Spleen (tissue), 11 donors: ENCODE results near the gene PDE4B. TPM values are rescaled to one million over a fixed set of nuclear protein-coding genes. Genes with fewer than 3 reads are reported as not detected.

Experiments used
- DNase-seq: peaks from one replicate; pipeline ENCODE4 v3.0.0-alpha.2; 2020
- H3K27ac ChIP-seq, 8 donors: fragments of 200-600 bp; sonication (generic) in 7 of 8; 1 replicate in 4 of 8; 2 replicates in 4 of 8; pipeline versions ENCODE4 v1.5.0 to v1.8.0; 2016 to 2021; ENCODE audit warnings: inconsistent platforms in 4 of 8, mild to moderate bottlenecking in 4 of 8, moderate library complexity in 1 of 8
- H3K27me3 ChIP-seq, 7 donors: fragments of 200-600 bp; sonication (generic) in 6 of 7; replicated peaks in 1 of 7; 1 replicate in 4 of 7; 2 replicates in 3 of 7; pipeline versions ENCODE4 v1.5.0 to v1.8.0; 2016 to 2021; ENCODE audit warnings: inconsistent platforms in 3 of 7, mild to moderate bottlenecking in 1 of 7
- H3K36me3 ChIP-seq, 6 donors: fragments of 200-600 bp; sonication (generic) in 5 of 6; 1 replicate in 4 of 6; 2 replicates in 2 of 6; pipeline versions ENCODE4 v1.5.0 to v1.8.0; 2016 to 2021; ENCODE audit warnings: inconsistent platforms in 2 of 6
- H3K4me1 ChIP-seq, 6 donors: fragments of 200-600 bp; sonication (generic) in 5 of 6; 1 replicate in 3 of 6; 2 replicates in 3 of 6; pipeline versions ENCODE4 v1.5.0 to v1.8.0; 2016 to 2021; ENCODE audit warnings: inconsistent platforms in 3 of 6
- H3K4me3 ChIP-seq, 8 donors: fragments of 200-600 bp; sonication (generic) in 7 of 8; 1 replicate in 4 of 8; 2 replicates in 4 of 8; pipeline versions ENCODE4 v1.5.0 to v1.8.0; 2016 to 2021; ENCODE audit warnings: inconsistent platforms in 4 of 8, mild to moderate bottlenecking in 4 of 8, moderate library complexity in 2 of 8
- H3K9me3 ChIP-seq, 8 donors: fragments of 200-600 bp; sonication (generic) in 7 of 8; 1 replicate in 4 of 8; 2 replicates in 4 of 8; pipeline versions ENCODE4 v1.5.0 to v1.8.0; 2016 to 2021; ENCODE audit warnings: inconsistent platforms in 4 of 8
- CTCF ChIP-seq, 11 experiments: fragments of 200-600 bp in 7 of 11; fragments of 450-650 bp in 4 of 11; sonication (generic) in 4 of 11; IDR thresholded peaks in 8 of 11; conservative IDR thresholded peaks in 3 of 11; 1 replicate in 7 of 11; 2 replicates in 4 of 11; pipeline versions ENCODE4 v1.4.0 to v1.8.0; 2016 to 2021; ENCODE audit warnings: antibody characterized with exemption in 11 of 11, inconsistent platforms in 4 of 11, mild to moderate bottlenecking in 1 of 11
- POLR2A ChIP-seq, 3 donors: fragments of 450-650 bp; IDR thresholded peaks; one replicate each; pipeline ENCODE4 v1.5.1; 2017; ENCODE audit warnings: antibody characterized with exemption in 3 of 3, mild to moderate bottlenecking in 1 of 3
- POLR2AphosphoS5 ChIP-seq, 3 donors: sonication (generic); formaldehyde crosslinking; IDR thresholded peaks; one replicate each; pipeline ENCODE4 v1.5.1; 2017; ENCODE audit warnings: antibody characterized with exemption in 3 of 3
- WGBS, 5 donors: extraction: QIAGEN DNeasy Blood & Tissue Kit in 3 of 5; methylation state at CpG; one replicate each; pipeline versions ENCODE4 v1.1.5 to v1.1.7; 2013 to 2018; 5-methylcytosine and 5-hydroxymethylcytosine counted together
- intact Hi-C: fragments of 100-400 bp; cut with DNase I; formaldehyde crosslinking; loops from one replicate; pipeline ENCODE4 v1.15.0; 2023; ENCODE audit warnings: low total_unique reads
- polyA plus RNA-seq, 3 donors: library from polyadenylated mRNA; stranded (reverse); fragments of 200-250 nt; gene quantifications; one replicate each; pipeline ENCODE4 v1.2.1, GENCODE V29; 2013
- total RNA-seq, 7 donors: library from RNA; depleted of rRNA in 3 of 7; stranded (reverse); fragments of >200 nt in 3 of 7; fragmentation: NEBNext Ultra II Directional in 4 of 7; extraction: Animal tissue kit (Norgen Biotek cat#: 25700) in 4 of 7; gene quantifications; one replicate each; pipeline versions ENCODE4 v1.1.0 to v1.2.1, GENCODE V29; 2016 to 2021
- donor health status: healthy with polysubstance abuse.
- donor health status: DM: no; HTN: no; CAD: no; lungs with moderate emphysema.
- donor health status: DM: no; HTN: no; CAD: no.
- donor health status: Bipolar disorder and iron deficiency.
- donor health status: healthy.
- donor health status: DM: no; HTN: no; CAD: no.
- donor health status: DM: yes; HTN: yes; CAD: no.

Gene PDE4B
- total and polyA plus RNA-seq, 10 donors: 12.6 to 88.2 (median 51.9) TPM

GRCh38 chr1:66214901-66215300 lies 422.2 kb downstream of the PDE4B start:
- no peak overlapping the region for H3K4me3 ChIP-seq
- no peaks in the 10 kb centered on the region for H3K4me1 ChIP-seq
- TF ChIP-seq POLR2A (IDR thresholded peaks at IDR 0.05) (no peak), CTCF (IDR thresholded peaks at IDR 0.05 in 8 of 11, conservative IDR thresholded peaks at IDR 0.05 in 3 of 11) (no peak), POLR2AphosphoS5 (IDR thresholded peaks at IDR 0.05) (no peak)
- H3K9me3 ChIP-seq: no peaks in the 10 kb centered on the region
- H3K27me3 ChIP-seq: no peaks in the 10 kb centered on the region
- DNase-seq: no peak
- intact Hi-C loops: no loop called here
- H3K36me3 ChIP-seq: no peaks in the 10 kb centered on the region
- no peak overlapping the region for H3K27ac ChIP-seq

GRCh38 chr1:66217021-66217420 lies 424.3 kb downstream of the PDE4B start:
- H3K4me1 ChIP-seq: no peaks in the 10 kb centered on the region
- no peaks in the 10 kb centered on the region for H3K36me3 ChIP-seq
- no peaks in the 10 kb centered on the region for H3K27me3 ChIP-seq
- whole genome bisulfite sequencing, 5 donors: 93 to 100% (median 96%) methylated on average over 1 of the region's 1 CpG
- intact Hi-C loops: no loop called here
- DNase-seq: no peak
- TF ChIP-seq POLR2AphosphoS5 (IDR thresholded peaks at IDR 0.05) (no peak), POLR2A (IDR thresholded peaks at IDR 0.05) (no peak), CTCF (IDR thresholded peaks at IDR 0.05 in 8 of 11, conservative IDR thresholded peaks at IDR 0.05 in 3 of 11) (no peak)
- H3K9me3 ChIP-seq: no peaks in the 10 kb centered on the region
- H3K4me3 ChIP-seq: no peak overlapping the region
- no peak overlapping the region for H3K27ac ChIP-seq

- TF ChIP-seq POLR2A (IDR thresholded peaks at IDR 0.05) (no peak), POLR2AphosphoS5 (IDR thresholded peaks at IDR 0.05) (no peak), CTCF (IDR thresholded peaks at IDR 0.05 in 8 of 11, conservative IDR thresholded peaks at IDR 0.05 in 3 of 11) (no peak)
- Histone ChIP-seq H3K4me3 (no peak overlapping the region), H3K9me3 (no peaks in the 10 kb centered on the region), H3K27ac (no peak overlapping the region), H3K4me1 (no peaks in the 10 kb centered on the region), H3K27me3 (no peaks in the 10 kb centered on the region), H3K36me3 (no peaks in the 10 kb centered on the region)
- WGBS, 5 donors: 90 to 96% (median 93%) methylated on average over 2 of the region's 2 CpGs
- DNase-seq: no peak
- intact Hi-C loops: no loop called here
These were observed 424.9 kb downstream of the PDE4B start for GRCh38 chr1:66217561-66217960.

- no peak for TF ChIP-seq POLR2A (IDR thresholded peaks at IDR 0.05)
- no peak for TF ChIP-seq POLR2AphosphoS5 (IDR thresholded peaks at IDR 0.05)
- TF ChIP-seq CTCF (IDR thresholded peaks at IDR 0.05 in 8 of 11, conservative IDR thresholded peaks at IDR 0.05 in 3 of 11): no peak
- 15 to 34% (median 18%) methylated on average over 1 of the region's 1 CpG for WGBS, 5 donors
- intact Hi-C loops: no loop called here
- Histone ChIP-seq H3K4me1 (no peaks in the 10 kb centered on the region), H3K36me3 (no peaks in the 10 kb centered on the region), H3K9me3 (no peaks in the 10 kb centered on the region), H3K27ac (no peak overlapping the region), H3K4me3 (no peak overlapping the region), H3K27me3 (peaks cover 0 to 6% (median 0%) of the 10 kb centered on the region in 7 donors)
- DNase-seq: no peak
These were observed 427.8 kb downstream of the PDE4B start for GRCh38 chr1:66220477-66220876.
